Stomach smooth muscle (tissue), 2 donors: ENCODE results near the gene CABLES1.
"Not testable (repeated sequence)": the region's sequence is repeated elsewhere in the genome, so short reads cannot be mapped to it uniquely, and the experiment has no call there.

Source experiments
- H3K27ac ChIP-seq: one replicate; pipeline ENCODE4 v1.7.0; 2013; ENCODE audit warnings: mild to moderate bottlenecking, low read length, inconsistent platforms
- H3K27me3 ChIP-seq, 2 donors: one replicate each; pipeline ENCODE4 v1.7.0; 2013; ENCODE audit warnings: low read length in 2 of 2; ENCODE audit not compliant: insufficient read depth in 2 of 2, control insufficient read depth in 1 of 2
- H3K36me3 ChIP-seq, 2 donors: one replicate each; pipeline ENCODE4 v1.7.0; 2013; ENCODE audit warnings: low read length in 2 of 2; ENCODE audit not compliant: control insufficient read depth in 2 of 2, insufficient read depth in 2 of 2
- H3K4me1 ChIP-seq: one replicate; pipeline ENCODE4 v1.7.0; 2013; ENCODE audit warnings: low read length; ENCODE audit not compliant: control insufficient read depth, insufficient read depth
- H3K4me3 ChIP-seq, 2 donors: one replicate each; pipeline ENCODE4 v1.7.0; 2013; ENCODE audit warnings: low read length in 2 of 2
- H3K9ac ChIP-seq, 2 donors: one replicate each; pipeline ENCODE4 v1.7.0; 2013; ENCODE audit warnings: low read length in 2 of 2, mild to moderate bottlenecking in 1 of 2
- H3K9me3 ChIP-seq, 2 donors: one replicate each; pipeline ENCODE4 v1.7.0; 2013; ENCODE audit warnings: low read length in 2 of 2; ENCODE audit not compliant: control insufficient read depth in 2 of 2
- donor health status: healthy.
- donor health status: Pancreatic carcinoma.

CABLES1 gene

GRCh38 chr18:23158058-23158457 is 22.8 kb downstream of the CABLES1 start:
- Histone ChIP-seq H3K4me3 (no peak overlapping the region), H3K36me3 (no peaks in the 10 kb centered on the region), H3K9me3 (no peaks in the 10 kb centered on the region), H3K27me3 (no peaks in the 10 kb centered on the region), H3K9ac (no peak overlapping the region), H3K27ac (no peak overlapping the region), H3K4me1 (no peaks in the 10 kb centered on the region)

DNA sequence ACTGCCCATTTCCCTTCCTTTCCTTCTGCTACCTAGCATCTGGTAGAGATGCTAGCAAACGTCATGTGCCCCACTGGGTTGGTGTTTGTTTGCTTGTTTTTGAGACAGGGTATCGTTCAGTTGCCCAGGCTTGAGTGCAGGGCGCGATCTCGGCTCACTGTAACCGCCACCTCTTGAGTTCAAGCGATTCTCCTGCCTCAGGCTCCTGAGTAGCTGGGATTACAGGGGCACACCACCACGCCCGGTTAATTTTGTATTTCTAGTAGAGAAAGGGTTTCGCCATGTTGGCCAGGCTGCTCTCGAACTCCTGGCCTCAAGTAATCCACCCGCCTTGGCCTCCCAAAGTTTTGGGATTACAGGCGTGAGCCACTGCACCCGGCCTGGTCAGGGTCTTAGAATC is 23.6 kb downstream of the CABLES1 start:
- not testable (repeated sequence) for H3K27ac ChIP-seq, H3K27me3 ChIP-seq, H3K9ac ChIP-seq, H3K4me3 ChIP-seq, H3K4me1 ChIP-seq, H3K36me3 ChIP-seq, H3K9me3 ChIP-seq

GRCh38 chr18:23159344-23159743 is 24.1 kb downstream of the CABLES1 start:
- Histone ChIP-seq H3K4me1 (no peaks in the 10 kb centered on the region), H3K36me3 (no peaks in the 10 kb centered on the region), H3K27me3 (no peaks in the 10 kb centered on the region), H3K4me3 (no peak overlapping the region), H3K27ac (no peak overlapping the region), H3K9me3 (no peaks in the 10 kb centered on the region), H3K9ac (no peak overlapping the region)

DNA sequence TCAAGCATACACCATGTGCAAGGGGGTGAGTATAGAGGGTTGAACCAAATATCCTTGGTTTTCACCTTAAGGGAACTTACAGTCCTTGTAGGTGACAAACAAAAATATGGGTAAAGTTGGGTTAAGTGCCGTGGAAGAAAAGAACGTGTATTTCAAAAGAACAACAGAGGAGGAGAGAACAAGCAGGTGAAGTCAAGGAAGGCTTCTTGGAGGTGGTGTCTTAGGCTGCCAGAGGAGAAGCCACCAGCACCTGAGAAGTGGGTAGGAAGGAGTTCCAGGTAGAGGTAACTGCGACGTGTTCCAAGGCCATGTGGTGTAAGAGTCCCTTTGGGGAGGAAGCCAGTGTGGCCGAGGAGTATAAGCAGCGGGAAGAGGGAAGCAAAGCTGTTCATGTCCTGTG is 27.2 kb downstream of the CABLES1 start:
- no peak overlapping the region for H3K9ac ChIP-seq
- H3K27ac ChIP-seq, result no peak overlapping the region
- no peaks in the 10 kb centered on the region for H3K36me3 ChIP-seq
- H3K4me1 ChIP-seq, result no peaks in the 10 kb centered on the region
- no peaks in the 10 kb centered on the region for H3K9me3 ChIP-seq
- H3K4me3 ChIP-seq, result no peak overlapping the region
- H3K27me3 ChIP-seq, result no peaks in the 10 kb centered on the region

- Histone ChIP-seq H3K9ac (no peak overlapping the region), H3K36me3 (no peaks in the 10 kb centered on the region), H3K9me3 (no peaks in the 10 kb centered on the region), H3K4me1 (no peaks in the 10 kb centered on the region), H3K27ac (no peak overlapping the region), H3K27me3 (no peaks in the 10 kb centered on the region), H3K4me3 (no peak overlapping the region)
Observed at GRCh38 chr18:23163786-23164533, 28.7 kb downstream of the CABLES1 start.

DNA sequence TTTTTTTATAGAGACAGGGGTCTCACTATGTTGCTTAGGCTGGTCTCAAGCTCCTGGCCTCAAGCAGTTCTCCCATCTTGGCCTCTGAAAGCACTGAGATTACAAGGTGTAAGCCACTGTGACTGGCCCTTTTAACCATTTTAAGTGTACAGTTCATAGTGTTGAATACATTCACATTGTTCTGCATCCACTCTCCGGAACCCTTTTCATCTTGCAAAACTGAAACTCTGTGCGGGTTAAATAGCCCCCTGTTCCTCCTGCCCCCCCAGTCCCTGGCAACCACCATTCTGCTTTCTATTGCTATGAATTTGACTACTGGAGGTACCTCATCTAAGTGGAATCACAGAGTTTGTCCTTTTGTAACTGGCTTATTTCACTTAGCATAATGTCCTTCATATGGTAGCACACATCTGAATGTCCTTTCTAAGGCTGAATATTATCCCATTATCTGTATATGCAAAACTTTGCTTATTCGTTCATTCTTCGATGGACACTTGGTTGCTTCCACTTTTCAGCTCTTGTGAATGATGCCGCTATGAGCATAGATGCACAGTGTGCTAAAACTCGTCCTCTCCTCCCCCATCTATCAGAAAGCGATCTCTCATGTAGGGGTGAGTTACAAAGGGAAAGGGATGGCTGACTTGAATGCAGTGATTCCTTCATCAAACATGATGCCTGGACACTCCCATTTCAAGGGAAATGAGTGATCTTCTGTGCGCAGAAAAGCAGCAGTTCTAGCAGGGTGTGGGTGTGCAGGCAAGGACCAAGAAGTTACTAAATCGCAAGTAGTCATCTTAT is 30.2 kb downstream of the CABLES1 start:
- no peaks in the 10 kb centered on the region for H3K36me3 ChIP-seq
- no peak overlapping the region for H3K4me3 ChIP-seq
- no peak overlapping the region for H3K9ac ChIP-seq
- H3K27ac ChIP-seq, result no peak overlapping the region
- H3K4me1 ChIP-seq, result no peaks in the 10 kb centered on the region
- H3K27me3 ChIP-seq, result no peaks in the 10 kb centered on the region
- H3K9me3 ChIP-seq, result no peaks in the 10 kb centered on the region

DNA sequence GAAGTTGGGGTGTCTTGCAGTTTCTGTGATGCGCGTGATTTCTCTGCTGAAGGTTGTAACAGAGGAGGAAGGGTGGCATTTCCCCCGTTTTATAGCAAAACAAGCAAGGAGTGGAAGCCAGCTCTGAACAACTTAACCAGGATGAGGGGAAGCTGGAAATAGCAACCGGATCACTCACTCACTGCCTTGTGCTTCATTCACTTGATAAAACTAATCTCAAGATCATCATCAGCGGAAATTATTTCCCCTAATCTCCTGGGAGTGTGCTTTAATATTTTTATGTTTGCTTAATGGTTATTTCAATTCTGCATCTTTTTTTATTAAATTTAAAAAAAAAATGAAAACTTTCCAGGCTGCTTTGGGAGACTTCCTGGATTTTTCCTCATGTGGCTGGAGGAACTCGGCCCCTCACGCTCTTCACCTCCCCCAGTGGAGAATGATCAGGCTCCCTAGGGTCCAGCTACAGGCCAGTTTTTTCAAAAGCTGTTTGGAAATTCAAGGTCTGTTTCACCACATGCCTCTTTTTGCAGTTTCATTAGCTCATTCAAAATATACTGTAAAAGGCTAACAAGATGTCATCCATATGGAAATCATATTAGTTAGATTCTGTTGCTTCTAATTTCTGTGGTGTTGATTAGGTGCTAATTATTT is 31.7 kb downstream of the CABLES1 start:
- Histone ChIP-seq H3K27ac (no peak overlapping the region), H3K4me3 (no peak overlapping the region), H3K27me3 (peaks cover 0 to 2% of the 10 kb centered on the region in 2 donors), H3K9ac (no peak overlapping the region), H3K4me1 (no peaks in the 10 kb centered on the region), H3K9me3 (no peaks in the 10 kb centered on the region), H3K36me3 (no peaks in the 10 kb centered on the region)

GRCh38 chr18:23169673-23170044 is 34.4 kb downstream of the CABLES1 start:
- H3K27me3 ChIP-seq, result peaks cover 0 to 2% of the 10 kb centered on the region in 2 donors
- H3K4me3 ChIP-seq, result no peak overlapping the region
- no peak overlapping the region for H3K9ac ChIP-seq
- no peaks in the 10 kb centered on the region for H3K9me3 ChIP-seq
- H3K27ac ChIP-seq, result no peak overlapping the region
- no peaks in the 10 kb centered on the region for H3K4me1 ChIP-seq
- no peaks in the 10 kb centered on the region for H3K36me3 ChIP-seq

- no peak overlapping the region for H3K4me3 ChIP-seq
- H3K36me3 ChIP-seq, result no peaks in the 10 kb centered on the region
- no peaks in the 10 kb centered on the region for H3K9me3 ChIP-seq
- H3K9ac ChIP-seq, result no peak overlapping the region
- peaks cover 0 to 2% of the 10 kb centered on the region in 2 donors for H3K27me3 ChIP-seq
- H3K4me1 ChIP-seq, result no peaks in the 10 kb centered on the region
- H3K27ac ChIP-seq, result no peak overlapping the region
Observed at GRCh38 chr18:23170137-23170536, 34.9 kb downstream of the CABLES1 start.

DNA sequence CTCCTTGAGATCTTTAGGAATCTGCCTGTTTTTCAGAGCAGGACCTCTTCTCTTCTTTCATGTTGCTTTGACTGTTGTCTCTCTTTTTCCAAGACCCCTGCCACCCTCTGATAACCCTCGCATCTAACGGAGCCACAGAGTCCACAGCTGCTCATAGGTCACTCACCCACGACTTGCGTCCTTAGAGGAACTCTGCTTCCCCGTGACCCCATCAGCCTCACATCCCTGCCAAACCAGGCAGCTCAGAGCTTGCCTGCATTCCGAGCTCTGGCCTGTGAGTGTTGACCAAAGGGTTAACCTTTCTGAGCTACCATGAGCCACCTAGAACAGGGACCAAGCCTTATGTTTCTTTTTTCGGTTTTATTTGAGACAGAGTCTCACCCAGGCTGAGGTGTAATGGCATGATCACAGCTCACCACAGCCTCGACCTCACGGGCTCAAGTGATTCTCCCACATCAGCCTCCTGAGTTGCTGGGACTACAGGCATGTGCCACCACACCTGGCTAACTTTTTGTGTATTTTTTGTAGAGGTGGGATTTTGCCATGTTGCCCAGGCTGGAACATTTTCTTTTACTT is 36.4 kb downstream of the CABLES1 start:
- H3K27ac ChIP-seq, result no peak overlapping the region
- H3K4me1 ChIP-seq, result no peaks in the 10 kb centered on the region
- H3K36me3 ChIP-seq, result no peaks in the 10 kb centered on the region
- H3K27me3 ChIP-seq, result peaks cover 0 to 2% of the 10 kb centered on the region in 2 donors
- H3K9me3 ChIP-seq, result no peaks in the 10 kb centered on the region
- H3K9ac ChIP-seq, result no peak overlapping the region
- H3K4me3 ChIP-seq, result no peak overlapping the region
